ENCODE results near the gene JADE2. TPM values are rescaled to one million over a fixed set of nuclear protein-coding genes. Genes with fewer than 3 reads are reported as not detected.

The JADE2 gene
- total RNA-seq, 2 experiments from 2014 or later, result 32.3 to 67.0 TPM

GRCh38 chr5:134537297-134537696 is 11.8 kb downstream of the JADE2 start:
- Histone ChIP-seq H4K20me1 (ENCODE audit: insufficient read depth, low read length) (no peaks in the 10 kb centered on the region), H3K79me2 (ENCODE audit: insufficient read depth, low read depth, low read length) (peaks cover 8% of the 10 kb centered on the region; the same call in 1 of the 2 replicates), H3K9me2 (ENCODE audit: insufficient read depth, low read length) (no peaks in the 10 kb centered on the region), H3K4me2 (ENCODE audit: low read length) (no peak overlapping the region), H3K9me3 (ENCODE audit: low read length) (no peaks in the 10 kb centered on the region), H3K4me3 (ENCODE audit: low read depth, low read length, poor library complexity, severe bottlenecking) (no peak overlapping the region), H3K4me1 (ENCODE audit: insufficient read depth, low read length, poor library complexity, severe bottlenecking) (peaks cover 37% of the 10 kb centered on the region), H3K36me3 (ENCODE audit: insufficient read depth, low read length) (peaks cover 57% of the 10 kb centered on the region), H3K27ac (ENCODE audit: low read depth, low read length, poor library complexity, severe bottlenecking) (no peak overlapping the region), H2AFZ (ENCODE audit: low read length) (no peak overlapping the region)
- TF ChIP-seq EZH2phosphoT487 (IDR thresholded peaks at IDR 0.05; ENCODE audit: borderline replicate concordance, low read depth, low read length) (no peak), CTCF (conservative IDR thresholded peaks at IDR 0.05; ENCODE audit: low read length) (no peak)
- POLR2A ChIA-PET, result interaction anchor here (0.6 to 1.8 kb wide), 2 partner anchors 18 to 126 kb away, joined by 3 to 4 read pairs; no protein-coding TSS in a partner anchor
- intact Hi-C loops (cut with micrococcal nuclease; ENCODE audit: unreplicated experiment), result no loop called here
- BruUV-seq (replicated peaks), result no TSS peak
- CTCF ChIA-PET (ENCODE audit: unreplicated experiment), result no interaction called here
- DNase-seq (ENCODE audit: low spot score), result no peak

GRCh38 chr5:134538296-134538695 is 12.8 kb downstream of the JADE2 start:
- CTCF ChIA-PET (ENCODE audit: unreplicated experiment), result no interaction called here
- H3K4me1 ChIP-seq (ENCODE audit: insufficient read depth, low read length, poor library complexity, severe bottlenecking), result peaks cover 47% of the 10 kb centered on the region
- no peaks in the 10 kb centered on the region for H4K20me1 ChIP-seq (ENCODE audit: insufficient read depth, low read length)

More at GRCh38 chr5:134538296-134538695, 12.8 kb downstream of the JADE2 start:
- H3K27ac ChIP-seq (ENCODE audit: low read depth, low read length, poor library complexity, severe bottlenecking), result no peak overlapping the region
- no peaks in the 10 kb centered on the region for H3K9me3 ChIP-seq (ENCODE audit: low read length)
- no peaks in the 10 kb centered on the region for H3K79me2 ChIP-seq (ENCODE audit: insufficient read depth, low read depth, low read length)
- H3K9me2 ChIP-seq (ENCODE audit: insufficient read depth, low read length), result no peaks in the 10 kb centered on the region
- H3K36me3 ChIP-seq (ENCODE audit: insufficient read depth, low read length), result peaks cover 57% of the 10 kb centered on the region
- no TSS peak for BruUV-seq (replicated peaks)
- TF ChIP-seq EZH2phosphoT487 (IDR thresholded peaks at IDR 0.05; ENCODE audit: borderline replicate concordance, low read depth, low read length) (no peak), CTCF (conservative IDR thresholded peaks at IDR 0.05; ENCODE audit: low read length) (no peak)
- intact Hi-C loops (cut with micrococcal nuclease; ENCODE audit: unreplicated experiment), result no loop called here
- no peak for DNase-seq (ENCODE audit: low spot score)
- no peak overlapping the region for H3K4me2 ChIP-seq (ENCODE audit: low read length)
- H2AFZ ChIP-seq (ENCODE audit: low read length), result no peak overlapping the region
- no peak overlapping the region for H3K4me3 ChIP-seq (ENCODE audit: low read depth, low read length, poor library complexity, severe bottlenecking)
- POLR2A ChIA-PET, result interaction anchor here (1.8 kb wide), 1 partner anchor 17 kb away, joined by 4 read pairs; no protein-coding TSS in a partner anchor

Data from OCI-LY7 (cell line).